Measurements from ENCODE around the gene GBX1.

GBX1 gene

GRCh38 chr7:151134743-151135524 is 32.6 kb downstream of the GBX1 start:
- Histone ChIP-seq H3K27ac (ENCODE audit: insufficient read depth, low read length, poor library complexity, severe bottlenecking) (no peak overlapping the region), H3K4me3 (ENCODE audit: insufficient read depth, low read depth, low read length, poor library complexity, severe bottlenecking) (no peak overlapping the region), H3K27me3 (replicated peaks; ENCODE audit: control insufficient read depth, insufficient read depth, low read length, poor library complexity, severe bottlenecking) (no peaks in the 10 kb centered on the region), H3K36me3 (ENCODE audit: control insufficient read depth, insufficient read depth, low read length) (peaks cover 20% of the 10 kb centered on the region), H3K4me1 (ENCODE audit: control insufficient read depth, insufficient read depth, low read length, poor library complexity, severe bottlenecking) (no peaks in the 10 kb centered on the region), H3K9me3 (ENCODE audit: control insufficient read depth, low read length) (no peaks in the 10 kb centered on the region)
- DNase-seq = no peak

- no peaks in the 10 kb centered on the region for H3K27me3 ChIP-seq (replicated peaks; ENCODE audit: control insufficient read depth, insufficient read depth, low read length, poor library complexity, severe bottlenecking)
- no peak overlapping the region for H3K4me3 ChIP-seq (ENCODE audit: insufficient read depth, low read depth, low read length, poor library complexity, severe bottlenecking)
- no peak for DNase-seq
- H3K4me1 ChIP-seq (ENCODE audit: control insufficient read depth, insufficient read depth, low read length, poor library complexity, severe bottlenecking) = no peaks in the 10 kb centered on the region
- H3K36me3 ChIP-seq (ENCODE audit: control insufficient read depth, insufficient read depth, low read length) = peaks cover 20% of the 10 kb centered on the region
- no peak overlapping the region for H3K27ac ChIP-seq (ENCODE audit: insufficient read depth, low read length, poor library complexity, severe bottlenecking)
- no peaks in the 10 kb centered on the region for H3K9me3 ChIP-seq (ENCODE audit: control insufficient read depth, low read length)
Measured at GRCh38 chr7:151133986-151134742, 33.3 kb downstream of the GBX1 start.

- peaks cover 26% of the 10 kb centered on the region for H3K36me3 ChIP-seq (ENCODE audit: control insufficient read depth, insufficient read depth, low read length)
- no peaks in the 10 kb centered on the region for H3K4me1 ChIP-seq (ENCODE audit: control insufficient read depth, insufficient read depth, low read length, poor library complexity, severe bottlenecking)
- no peaks in the 10 kb centered on the region for H3K27me3 ChIP-seq (replicated peaks; ENCODE audit: control insufficient read depth, insufficient read depth, low read length, poor library complexity, severe bottlenecking)
- H3K9me3 ChIP-seq (ENCODE audit: control insufficient read depth, low read length) = no peaks in the 10 kb centered on the region
- no peak overlapping the region for H3K27ac ChIP-seq (ENCODE audit: insufficient read depth, low read length, poor library complexity, severe bottlenecking)
- DNase-seq = no peak
- H3K4me3 ChIP-seq (ENCODE audit: insufficient read depth, low read depth, low read length, poor library complexity, severe bottlenecking) = no peak overlapping the region
Measured at GRCh38 chr7:151133266-151133985, 34.1 kb downstream of the GBX1 start.

GRCh38 chr7:151132461-151133205 is 34.9 kb downstream of the GBX1 start:
- no peak for DNase-seq
- no peak overlapping the region for H3K27ac ChIP-seq (ENCODE audit: insufficient read depth, low read length, poor library complexity, severe bottlenecking)
- no peak overlapping the region for H3K4me3 ChIP-seq (ENCODE audit: insufficient read depth, low read depth, low read length, poor library complexity, severe bottlenecking)
- no peaks in the 10 kb centered on the region for H3K4me1 ChIP-seq (ENCODE audit: control insufficient read depth, insufficient read depth, low read length, poor library complexity, severe bottlenecking)
- H3K9me3 ChIP-seq (ENCODE audit: control insufficient read depth, low read length) = no peaks in the 10 kb centered on the region
- no peaks in the 10 kb centered on the region for H3K27me3 ChIP-seq (replicated peaks; ENCODE audit: control insufficient read depth, insufficient read depth, low read length, poor library complexity, severe bottlenecking)
- H3K36me3 ChIP-seq (ENCODE audit: control insufficient read depth, insufficient read depth, low read length) = peaks cover 26% of the 10 kb centered on the region

GRCh38 chr7:151131592-151132293 is 35.8 kb downstream of the GBX1 start:
- no peak for DNase-seq
- peaks cover 26% of the 10 kb centered on the region for H3K36me3 ChIP-seq (ENCODE audit: control insufficient read depth, insufficient read depth, low read length)

GRCh38 chr7:151131224-151131591 is 36.3 kb downstream of the GBX1 start:
- Histone ChIP-seq H3K4me1 (ENCODE audit: control insufficient read depth, insufficient read depth, low read length, poor library complexity, severe bottlenecking) (no peaks in the 10 kb centered on the region), H3K36me3 (ENCODE audit: control insufficient read depth, insufficient read depth, low read length) (peaks cover 24% of the 10 kb centered on the region), H3K9me3 (ENCODE audit: control insufficient read depth, low read length) (no peaks in the 10 kb centered on the region), H3K4me3 (ENCODE audit: insufficient read depth, low read depth, low read length, poor library complexity, severe bottlenecking) (no peak overlapping the region), H3K27me3 (replicated peaks; ENCODE audit: control insufficient read depth, insufficient read depth, low read length, poor library complexity, severe bottlenecking) (no peaks in the 10 kb centered on the region), H3K27ac (ENCODE audit: insufficient read depth, low read length, poor library complexity, severe bottlenecking) (no peak overlapping the region)
- DNase-seq = no peak

More at GRCh38 chr7:151131592-151132293, 35.8 kb downstream of the GBX1 start:
- no peaks in the 10 kb centered on the region for H3K27me3 ChIP-seq (replicated peaks; ENCODE audit: control insufficient read depth, insufficient read depth, low read length, poor library complexity, severe bottlenecking)
- no peaks in the 10 kb centered on the region for H3K4me1 ChIP-seq (ENCODE audit: control insufficient read depth, insufficient read depth, low read length, poor library complexity, severe bottlenecking)
- H3K27ac ChIP-seq (ENCODE audit: insufficient read depth, low read length, poor library complexity, severe bottlenecking) = no peak overlapping the region
- no peak overlapping the region for H3K4me3 ChIP-seq (ENCODE audit: insufficient read depth, low read depth, low read length, poor library complexity, severe bottlenecking)
- H3K9me3 ChIP-seq (ENCODE audit: control insufficient read depth, low read length) = no peaks in the 10 kb centered on the region

GRCh38 chr7:151130741-151131157 is 36.7 kb downstream of the GBX1 start:
- Histone ChIP-seq H3K9me3 (ENCODE audit: control insufficient read depth, low read length) (no peaks in the 10 kb centered on the region), H3K4me3 (ENCODE audit: insufficient read depth, low read depth, low read length, poor library complexity, severe bottlenecking) (no peak overlapping the region), H3K27me3 (replicated peaks; ENCODE audit: control insufficient read depth, insufficient read depth, low read length, poor library complexity, severe bottlenecking) (no peaks in the 10 kb centered on the region), H3K27ac (ENCODE audit: insufficient read depth, low read length, poor library complexity, severe bottlenecking) (no peak overlapping the region), H3K4me1 (ENCODE audit: control insufficient read depth, insufficient read depth, low read length, poor library complexity, severe bottlenecking) (no peaks in the 10 kb centered on the region), H3K36me3 (ENCODE audit: control insufficient read depth, insufficient read depth, low read length) (peaks cover 20% of the 10 kb centered on the region)
- DNase-seq = no peak

- Histone ChIP-seq H3K36me3 (ENCODE audit: control insufficient read depth, insufficient read depth, low read length) (peaks cover 20% of the 10 kb centered on the region), H3K27me3 (replicated peaks; ENCODE audit: control insufficient read depth, insufficient read depth, low read length, poor library complexity, severe bottlenecking) (no peaks in the 10 kb centered on the region)
Measured at GRCh38 chr7:151129960-151130591, 37.4 kb downstream of the GBX1 start.

More at GRCh38 chr7:151129960-151130591, 37.4 kb downstream of the GBX1 start:
- Histone ChIP-seq H3K27ac (ENCODE audit: insufficient read depth, low read length, poor library complexity, severe bottlenecking) (no peak overlapping the region), H3K4me3 (ENCODE audit: insufficient read depth, low read depth, low read length, poor library complexity, severe bottlenecking) (no peak overlapping the region), H3K4me1 (ENCODE audit: control insufficient read depth, insufficient read depth, low read length, poor library complexity, severe bottlenecking) (no peaks in the 10 kb centered on the region), H3K9me3 (ENCODE audit: control insufficient read depth, low read length) (no peaks in the 10 kb centered on the region)
- DNase-seq = no peak

All from effector memory CD4-positive, alpha-beta T cell (primary cell).